B cell (primary cell): Measurements from ENCODE around the gene RAB6C.
"Not testable (repeated sequence)": the region's sequence is repeated elsewhere in the genome, so short reads cannot be mapped to it uniquely, and the experiment has no call there.

Experiments used
- CTCF ChIP-seq: fragments of 200-600 bp; IDR thresholded peaks from one replicate; pipeline ENCODE4 v1.8.0; 2022; ENCODE audit warnings: antibody characterized with exemption, mild to moderate bottlenecking
- EZH2 ChIP-seq: IDR thresholded peaks from 2 replicates; pipeline ENCODE4 v1.6.1; 2012; ENCODE audit warnings: borderline replicate concordance, low read depth, mild to moderate bottlenecking, moderate library complexity, low read length; ENCODE audit not compliant: insufficient read depth, poor library complexity, severe bottlenecking

GRCh38 chr2:129943456-129943855 is 36.0 kb upstream of the RAB6C start:
- TF ChIP-seq EZH2, CTCF: not testable (repeated sequence)
